DMS114 treated with DMSO at 0.1 percent for 48 hours (cell line): Measurements from ENCODE around the gene ZNF274.
"Not testable (repeated sequence)": the region's sequence is repeated elsewhere in the genome, so short reads cannot be mapped to it uniquely, and the experiment has no call there.

Experiments
- DNase-seq: peaks from one replicate; lab custom pipeline; 2025; ENCODE audit not compliant: unreplicated experiment; lab: John Stamatoyannopoulos, UW

Gene ZNF274

GRCh38 chr19:58212336-58213074 lies 29.6 kb downstream of the ZNF274 start:
- no peak for DNase-seq

- no peak for DNase-seq
Measured at GRCh38 chr19:58213075-58213369, 30.2 kb downstream of the ZNF274 start.

- no peak for DNase-seq
Measured at GRCh38 chr19:58217069-58217481, 34.2 kb downstream of the ZNF274 start.

- DNase-seq = no peak
Measured at GRCh38 chr19:58217607-58218391, 34.9 kb downstream of the ZNF274 start.

GRCh38 chr19:58218899-58219298 lies 36.0 kb downstream of the ZNF274 start:
- no peak for DNase-seq

GRCh38 chr19:58227964-58228584 lies 45.2 kb downstream of the ZNF274 start:
- no peak for DNase-seq

GRCh38 chr19:58228585-58229254 lies 45.9 kb downstream of the ZNF274 start, which contains the start of gene ZNF544:
ZNF544 (plus strand) TSS chr19:58228914; CDS start chr19:58244024, 15,110 bp downstream.
- peak; percentile 82 for DNase-seq

GRCh38 chr19:58229255-58229639 lies 46.4 kb downstream of the ZNF274 start:
- DNase-seq = no peak

GRCh38 chr19:58237324-58237723 lies 54.5 kb downstream of the ZNF274 start:
- no peak for DNase-seq

GRCh38 chr19:58243351-58243750 lies 60.5 kb downstream of the ZNF274 start:
- DNase-seq = no peak

GRCh38 chr19:58248886-58249285 lies 66.0 kb downstream of the ZNF274 start:
- no peak for DNase-seq

- DNase-seq = peak; percentile 33
Measured at GRCh38 chr19:58252102-58252685, 69.3 kb downstream of the ZNF274 start.

GRCh38 chr19:58258259-58258658 lies 75.4 kb downstream of the ZNF274 start:
- not testable (repeated sequence) for DNase-seq

GRCh38 chr19:58261600-58261967 lies 78.7 kb downstream of the ZNF274 start:
- no peak for DNase-seq

- DNase-seq = no peak
Measured at GRCh38 chr19:58261968-58262921, 79.4 kb downstream of the ZNF274 start.

- DNase-seq = no peak
Measured at GRCh38 chr19:58262922-58263296, 80.0 kb downstream of the ZNF274 start.
